BLaER1 (cell line): ENCODE measurements around the gene IL20RB.

Source experiments
- H3K27ac ChIP-seq: shearing (Covaris generic); formaldehyde crosslinking; 2 replicates; pipeline ENCODE4 v1.8.1; 2022
- H3K27me3 ChIP-seq: shearing (Covaris generic); formaldehyde crosslinking; 2 replicates; pipeline ENCODE4 v1.8.1; 2022
- H3K36me3 ChIP-seq: shearing (Covaris generic); formaldehyde crosslinking; 2 replicates; pipeline ENCODE4 v1.8.1; 2022
- H3K4me1 ChIP-seq: shearing (Covaris generic); formaldehyde crosslinking; 2 replicates; pipeline ENCODE4 v1.8.1; 2022
- H3K4me2 ChIP-seq: shearing (Covaris generic); formaldehyde crosslinking; 2 replicates; pipeline ENCODE4 v1.8.1; 2022
- H3K4me3 ChIP-seq: shearing (Covaris generic); formaldehyde crosslinking; 2 replicates; pipeline ENCODE4 v1.8.1; 2022
- H3K9ac ChIP-seq: shearing (Covaris generic); formaldehyde crosslinking; 2 replicates; pipeline ENCODE4 v1.8.1; 2022
- H3K9me3 ChIP-seq: shearing (Covaris generic); formaldehyde crosslinking; 2 replicates; pipeline ENCODE4 v1.8.1; 2022
- H4K20me1 ChIP-seq: shearing (Covaris generic); formaldehyde crosslinking; 2 replicates; pipeline ENCODE4 v1.8.1; 2022
- Cebpa-rat ChIP-seq: shearing (Covaris generic); IDR thresholded peaks from 2 replicates; pipeline ENCODE4 v1.8.1; 2022

IL20RB gene

GRCh38 chr3:136957751-136958288, at the start of gene IL20RB:
Gene IL20RB, plus strand, starts transcription at chr3:136957983. Its CDS starts 131 bp downstream, at chr3:136958114.
- no peaks in the 10 kb centered on the region for H3K9me3 ChIP-seq
- no peak within 1 kb of the TSS for H3K9ac ChIP-seq
- no peaks in the 10 kb centered on the region for H3K27me3 ChIP-seq
- H3K27ac ChIP-seq = no peak within 1 kb of the TSS
- H3K36me3 ChIP-seq = no peaks in the 10 kb centered on the region
- no peak within 1 kb of the TSS for H3K4me2 ChIP-seq
- H4K20me1 ChIP-seq = no peaks in the 10 kb centered on the region
- H3K4me1 ChIP-seq = no peaks in the 10 kb centered on the region
- H3K4me3 ChIP-seq = no peak within 1 kb of the TSS
- no peak for TF ChIP-seq Cebpa-rat

GRCh38 chr3:136908297-136908696, 49.5 kb upstream of the IL20RB start:
- H3K9me3 ChIP-seq = peaks cover 71% of the 10 kb centered on the region
- H3K9ac ChIP-seq = no peak overlapping the region
- H3K4me3 ChIP-seq = no peak overlapping the region
- H4K20me1 ChIP-seq = peaks cover 76% of the 10 kb centered on the region
- no peak for TF ChIP-seq Cebpa-rat
- H3K4me2 ChIP-seq = no peak overlapping the region
- H3K36me3 ChIP-seq = peaks cover 56% of the 10 kb centered on the region
- H3K4me1 ChIP-seq = no peaks in the 10 kb centered on the region
- H3K27ac ChIP-seq = no peak overlapping the region
- no peaks in the 10 kb centered on the region for H3K27me3 ChIP-seq

GRCh38 chr3:136909187-136909586, 48.6 kb upstream of the IL20RB start:
- Histone ChIP-seq H4K20me1 (peaks cover 78% of the 10 kb centered on the region), H3K27me3 (no peaks in the 10 kb centered on the region), H3K4me1 (no peaks in the 10 kb centered on the region), H3K9me3 (peaks cover 71% of the 10 kb centered on the region), H3K4me2 (no peak overlapping the region), H3K4me3 (no peak overlapping the region), H3K27ac (no peak overlapping the region), H3K9ac (no peak overlapping the region), H3K36me3 (peaks cover 58% of the 10 kb centered on the region)
- TF ChIP-seq Cebpa-rat = no peak

GRCh38 chr3:136910697-136911096, 47.1 kb upstream of the IL20RB start:
- no peaks in the 10 kb centered on the region for H3K27me3 ChIP-seq
- H3K9ac ChIP-seq = no peak overlapping the region
- no peak overlapping the region for H3K4me3 ChIP-seq
- H3K4me1 ChIP-seq = no peaks in the 10 kb centered on the region
- H4K20me1 ChIP-seq = peaks cover 79% of the 10 kb centered on the region
- H3K36me3 ChIP-seq = peaks cover 58% of the 10 kb centered on the region
- no peak overlapping the region for H3K27ac ChIP-seq
- no peak for TF ChIP-seq Cebpa-rat
- peaks cover 67% of the 10 kb centered on the region for H3K9me3 ChIP-seq
- H3K4me2 ChIP-seq = no peak overlapping the region

- no peak overlapping the region for H3K27ac ChIP-seq
- no peak overlapping the region for H3K4me3 ChIP-seq
- H3K9ac ChIP-seq = no peak overlapping the region
- peaks cover 1% of the 10 kb centered on the region for H3K4me1 ChIP-seq
- TF ChIP-seq Cebpa-rat = no peak
- no peaks in the 10 kb centered on the region for H3K27me3 ChIP-seq
- H4K20me1 ChIP-seq = peaks cover 76% of the 10 kb centered on the region
- peaks cover 51% of the 10 kb centered on the region for H3K9me3 ChIP-seq
- peaks cover 47% of the 10 kb centered on the region for H3K36me3 ChIP-seq
- H3K4me2 ChIP-seq = no peak overlapping the region
These were observed 44.6 kb upstream of the IL20RB start for GRCh38 chr3:136913168-136913567.

GRCh38 chr3:136914739-136915138, 43.0 kb upstream of the IL20RB start:
- Histone ChIP-seq H3K4me1 (peaks cover 17% of the 10 kb centered on the region), H3K36me3 (peaks cover 47% of the 10 kb centered on the region), H3K27ac (no peak overlapping the region), H3K4me2 (no peak overlapping the region), H4K20me1 (peaks cover 76% of the 10 kb centered on the region), H3K27me3 (no peaks in the 10 kb centered on the region), H3K4me3 (no peak overlapping the region), H3K9me3 (peaks cover 51% of the 10 kb centered on the region), H3K9ac (no peak overlapping the region)
- no peak for TF ChIP-seq Cebpa-rat

- H3K9me3 ChIP-seq = peaks cover 50% of the 10 kb centered on the region
- H3K4me1 ChIP-seq = peaks cover 21% of the 10 kb centered on the region
- peaks cover 71% of the 10 kb centered on the region for H4K20me1 ChIP-seq
- H3K4me2 ChIP-seq = no peak overlapping the region
- H3K27ac ChIP-seq = no peak overlapping the region
- H3K27me3 ChIP-seq = no peaks in the 10 kb centered on the region
- H3K9ac ChIP-seq = no peak overlapping the region
- TF ChIP-seq Cebpa-rat = no peak
- peaks cover 42% of the 10 kb centered on the region for H3K36me3 ChIP-seq
- no peak overlapping the region for H3K4me3 ChIP-seq
These were observed 41.6 kb upstream of the IL20RB start for GRCh38 chr3:136916223-136916622.

GRCh38 chr3:136919799-136920580, 37.8 kb upstream of the IL20RB start:
- Histone ChIP-seq H3K27ac (no peak overlapping the region), H3K4me2 (peak overlapping the region; percentile 65), H3K4me3 (no peak overlapping the region), H3K9me3 (peaks cover 23% of the 10 kb centered on the region), H3K36me3 (peaks cover 22% of the 10 kb centered on the region), H3K4me1 (peaks cover 21% of the 10 kb centered on the region), H4K20me1 (peaks cover 88% of the 10 kb centered on the region), H3K27me3 (no peaks in the 10 kb centered on the region), H3K9ac (no peak overlapping the region)
- TF ChIP-seq Cebpa-rat = no peak

GRCh38 chr3:136920904-136921611, 36.7 kb upstream of the IL20RB start:
- no peak overlapping the region for H3K27ac ChIP-seq
- H3K27me3 ChIP-seq = no peaks in the 10 kb centered on the region
- no peak for TF ChIP-seq Cebpa-rat
- peaks cover 91% of the 10 kb centered on the region for H4K20me1 ChIP-seq
- peaks cover 12% of the 10 kb centered on the region for H3K36me3 ChIP-seq
- peaks cover 14% of the 10 kb centered on the region for H3K9me3 ChIP-seq
- H3K4me3 ChIP-seq = no peak overlapping the region
- peaks cover 21% of the 10 kb centered on the region for H3K4me1 ChIP-seq
- H3K9ac ChIP-seq = no peak overlapping the region
- H3K4me2 ChIP-seq = no peak overlapping the region
